H9 (cell line): ENCODE measurements around the gene UPP1. TPM values are rescaled to one million over a fixed set of nuclear protein-coding genes. Genes with fewer than 3 reads are reported as not detected.

Source experiments
- DNase-seq: peaks from one replicate; pipeline ENCODE4 v3.0.0-alpha.2; 2017
- H2AFZ ChIP-seq: one replicate; pipeline ENCODE4 v1.6.1; 2013; ENCODE audit warnings: mild to moderate bottlenecking, low read length, control low read depth, moderate library complexity
- H2AK5ac ChIP-seq: 2 replicates; pipeline ENCODE4 v1.6.1; 2013; ENCODE audit warnings: low read length, control low read depth, mixed read lengths; ENCODE audit not compliant: insufficient read length
- H2BK120ac ChIP-seq: one replicate; pipeline ENCODE4 v1.6.1; 2013; ENCODE audit warnings: low read depth, mild to moderate bottlenecking, low read length, control low read depth, inconsistent platforms; ENCODE audit not compliant: poor library complexity, severe bottlenecking
- H2BK12ac ChIP-seq: 2 replicates; pipeline ENCODE4 v1.6.1; 2013; ENCODE audit warnings: low read length, control low read depth, mixed read lengths, low read depth; ENCODE audit not compliant: insufficient read length
- H2BK15ac ChIP-seq: 2 replicates; pipeline ENCODE4 v1.6.1; 2013; ENCODE audit warnings: low read depth, low read length, control low read depth
- H2BK20ac ChIP-seq: one replicate; pipeline ENCODE4 v1.6.1; 2013; ENCODE audit warnings: low read depth, mild to moderate bottlenecking, low read length, control low read depth, inconsistent platforms; ENCODE audit not compliant: poor library complexity, severe bottlenecking
- H2BK5ac ChIP-seq: 2 replicates; pipeline ENCODE4 v1.6.1; 2013; ENCODE audit warnings: low read length, control low read depth, mixed read lengths; ENCODE audit not compliant: insufficient read length
- H3K14ac ChIP-seq: 2 replicates; pipeline ENCODE4 v1.6.1; 2013; ENCODE audit warnings: low read length, control low read depth; ENCODE audit not compliant: insufficient read depth
- H3K18ac ChIP-seq: 2 replicates; pipeline ENCODE4 v1.6.1; 2013; ENCODE audit warnings: low read depth, mild to moderate bottlenecking, mixed read lengths, low read length, control low read depth; ENCODE audit not compliant: insufficient read length
- H3K23ac ChIP-seq: 2 replicates; pipeline ENCODE4 v1.6.1; 2013; ENCODE audit warnings: low read length, control low read depth, mixed read lengths, low read depth; ENCODE audit not compliant: insufficient read length
- H3K23me2 ChIP-seq: 2 replicates; pipeline ENCODE4 v1.6.1; 2013; ENCODE audit warnings: low read depth, mild to moderate bottlenecking, mixed read lengths, low read length, control low read depth; ENCODE audit not compliant: insufficient read length, poor library complexity, severe bottlenecking
- H3K27ac ChIP-seq: 2 replicates; pipeline ENCODE4 v1.5.1; 2013; ENCODE audit warnings: low read length, control low read depth, mixed read lengths, low read depth; ENCODE audit not compliant: insufficient read length
- H3K27me3 ChIP-seq: 2 replicates; pipeline ENCODE4 v1.6.1; 2013; ENCODE audit warnings: low read length, control low read depth, inconsistent platforms; ENCODE audit not compliant: insufficient read depth
- H3K4ac ChIP-seq: 2 replicates; pipeline ENCODE4 v1.6.1; 2013; ENCODE audit warnings: low read depth, mild to moderate bottlenecking, control low read depth, inconsistent platforms, low read length, moderate library complexity
- H3K4me1 ChIP-seq: 2 replicates; pipeline ENCODE4 v1.6.1; 2013; ENCODE audit warnings: low read length, control low read depth, inconsistent platforms; ENCODE audit not compliant: insufficient read depth
- H3K4me2 ChIP-seq: 2 replicates; pipeline ENCODE4 v1.6.1; 2013; ENCODE audit warnings: low read length, control low read depth, mixed read lengths; ENCODE audit not compliant: insufficient read length, insufficient read depth
- H3K56ac ChIP-seq: 2 replicates; pipeline ENCODE4 v1.6.1; 2013; ENCODE audit warnings: low read depth, mild to moderate bottlenecking, mixed read lengths, low read length, control low read depth; ENCODE audit not compliant: insufficient read length
- H3K79me1 ChIP-seq: 2 replicates; pipeline ENCODE4 v1.6.1; 2013; ENCODE audit warnings: low read depth, mild to moderate bottlenecking, moderate library complexity, low read length, control low read depth, inconsistent platforms; ENCODE audit not compliant: insufficient read depth, poor library complexity, severe bottlenecking
- H3K79me2 ChIP-seq: 2 replicates; pipeline ENCODE4 v1.6.1; 2013; ENCODE audit warnings: low read length, control low read depth, inconsistent platforms; ENCODE audit not compliant: insufficient read depth
- H3K9ac ChIP-seq: 2 replicates; pipeline ENCODE4 v1.6.1; 2013; ENCODE audit warnings: low read length, control low read depth, mixed read lengths; ENCODE audit not compliant: insufficient read length; ENCODE audit errors: extremely low read depth
- H3K9me3 ChIP-seq: one replicate; pipeline ENCODE4 v1.6.1; 2013; ENCODE audit warnings: low read depth, low read length, inconsistent platforms; ENCODE audit not compliant: control insufficient read depth
- H3T11ph ChIP-seq: one replicate; pipeline ENCODE4 v1.6.1; 2013; ENCODE audit warnings: mild to moderate bottlenecking, low read length, control low read depth, inconsistent platforms
- H4K20me1 ChIP-seq: one replicate; pipeline ENCODE4 v1.6.1; 2013; ENCODE audit not compliant: control insufficient read depth, insufficient read length, insufficient read depth
- H4K5ac ChIP-seq: 2 replicates; pipeline ENCODE4 v1.6.1; 2013; ENCODE audit warnings: low read depth, mild to moderate bottlenecking, mixed read lengths, low read length, control low read depth; ENCODE audit not compliant: insufficient read length
- H4K8ac ChIP-seq: replicated peaks from 2 replicates; pipeline ENCODE4 v1.6.1; 2013; ENCODE audit warnings: low read length, control low read depth, mixed read lengths, low read depth; ENCODE audit not compliant: insufficient read length
- H4K91ac ChIP-seq: 2 replicates; pipeline ENCODE4 v1.6.1; 2013; ENCODE audit warnings: low read depth, mild to moderate bottlenecking, moderate library complexity, mixed read lengths, low read length, control low read depth; ENCODE audit not compliant: insufficient read length
- H3K27ac Mint-ChIP-seq, 3 experiments: 2 replicates in 2 of 3; 3 replicates in 1 of 3; pipeline ENCODE4 v1.8.0; 2020 to 2021; ENCODE audit warnings: mixed read lengths in 3 of 3, mild to moderate bottlenecking in 1 of 3, moderate library complexity in 1 of 3
- H3K27me3 Mint-ChIP-seq: 2 replicates; pipeline ENCODE4 v1.8.0; 2021; ENCODE audit warnings: low read depth, mild to moderate bottlenecking, moderate library complexity, mixed read lengths
- H3K36me3 Mint-ChIP-seq, 3 experiments: 2 replicates in 2 of 3; 3 replicates in 1 of 3; pipeline ENCODE4 v1.8.0; 2020 to 2021; ENCODE audit warnings: low read depth in 3 of 3, mixed read lengths in 3 of 3; ENCODE audit not compliant: insufficient read depth in 1 of 3
- H3K4me1 Mint-ChIP-seq, 2 experiments: 2 replicates each; pipeline ENCODE4 v1.8.0; 2020; ENCODE audit warnings: mixed read lengths in 2 of 2
- H3K4me3 Mint-ChIP-seq, 2 experiments: 2 replicates in 1 of 2; 3 replicates in 1 of 2; pipeline ENCODE4 v1.8.0; 2020 to 2021; ENCODE audit warnings: mild to moderate bottlenecking in 2 of 2, mixed read lengths in 2 of 2, moderate library complexity in 1 of 2
- H3K9me3 Mint-ChIP-seq, 2 experiments: 2 replicates in 1 of 2; 3 replicates in 1 of 2; pipeline ENCODE4 v1.8.0; 2020; ENCODE audit warnings: mild to moderate bottlenecking in 2 of 2, mixed read lengths in 2 of 2, moderate library complexity in 1 of 2
- CTCF ChIP-seq: fragments of 200-600 bp; sonication (generic); conservative IDR thresholded peaks from 3 replicates; pipeline ENCODE4 v1.8.0; 2021; ENCODE audit warnings: antibody characterized with exemption, mild to moderate bottlenecking
- WGBS: extraction: QIAGEN DNeasy Blood & Tissue Kit; methylation state at CpG from one replicate; pipeline ENCODE4 v1.1.7; 2013; ENCODE audit warnings: missing lambda C conversion rate, low lambda C conversion rate, mixed read lengths; ENCODE audit not compliant: insufficient read length; ENCODE audit errors: extremely low coverage; 5-methylcytosine and 5-hydroxymethylcytosine counted together
- total RNA-seq: library from RNA; stranded (reverse); gene quantifications from 2 replicates; pipeline ENCODE4 v1.2.1, GENCODE V29; 2021

The UPP1 gene
- total RNA-seq, 1 experiment from 2014 or later = 34.2 TPM

- H3K79me2 ChIP-seq = 0 out of 2 replicates have a peak, but pooled peaks cover 1% of the 10 kb centered on the region
- TF ChIP-seq CTCF = no peak
Observed at GRCh38 chr7:48096273-48096672, 7.2 kb downstream of the UPP1 start.

More at GRCh38 chr7:48096273-48096672, 7.2 kb downstream of the UPP1 start:
- H3K23ac ChIP-seq = no peak overlapping the region
- no peak overlapping the region for H2BK120ac ChIP-seq
- no peaks in the 10 kb centered on the region for H3K23me2 ChIP-seq
- H2AK5ac ChIP-seq = no peak overlapping the region
- H3K27ac ChIP-seq = no peak overlapping the region
- Mint-ChIP-seq H3K36me3 (peaks cover 24 to 79% (median 76%) of the 10 kb centered on the region in 3 experiments; a peak in 6 of 7 replicates), H3K27me3 (no peaks in the 10 kb centered on the region; the same call in none of the 2 replicates), H3K4me1 (peaks cover 5 to 12% of the 10 kb centered on the region in 2 experiments), H3K9me3 (no peaks in the 10 kb centered on the region), H3K4me3 (no peak overlapping the region), H3K27ac (no peak overlapping the region; a peak in 1 of 7 replicates)
- no peak overlapping the region for H2AFZ ChIP-seq
- DNase-seq = no peak
- no peaks in the 10 kb centered on the region for H3K79me1 ChIP-seq
- no peak overlapping the region for H3K4ac ChIP-seq
- no peak overlapping the region for H2BK5ac ChIP-seq
- H3K4me1 ChIP-seq = no peaks in the 10 kb centered on the region
- no peak overlapping the region for H2BK12ac ChIP-seq
- H3K14ac ChIP-seq = no peak overlapping the region
- no peak overlapping the region for H3K4me2 ChIP-seq
- no peak overlapping the region for H4K91ac ChIP-seq
- H3K27me3 ChIP-seq = no peaks in the 10 kb centered on the region
- H3K56ac ChIP-seq = no peak overlapping the region
- no peak overlapping the region for H2BK15ac ChIP-seq
- no peak overlapping the region for H3K18ac ChIP-seq
- no peak overlapping the region for H3T11ph ChIP-seq
- no peak overlapping the region for H2BK20ac ChIP-seq
- no peak overlapping the region for H3K9ac ChIP-seq
- H4K5ac ChIP-seq = no peak overlapping the region
- H3K9me3 ChIP-seq = no peaks in the 10 kb centered on the region
- no peaks in the 10 kb centered on the region for H4K20me1 ChIP-seq
- no peak overlapping the region for H4K8ac ChIP-seq
- WGBS = no CpG with 5 or more reads among the region's 2 CpGs
